ENCODE measurements around the gene STAC2.

Gene STAC2

GRCh38 chr17:39164675-39165143, 61.0 kb downstream of the STAC2 start:
- DNase-seq (ENCODE audit: low read depth, low spot score): peak; percentile 27

GRCh38 chr17:39161962-39162361, 63.8 kb downstream of the STAC2 start:
- DNase-seq (ENCODE audit: low read depth, low spot score): no peak

Measured in activated CD4-positive, CD25-positive, alpha-beta regulatory T cell treated with anti-CD3 and anti-CD28 coated beads, Interleukin-2, amount 50 U/mL, for 16 hours (primary cell).